Measurements from ENCODE around the gene ITPR2. TPM values are rescaled to one million over a fixed set of nuclear protein-coding genes. Genes with fewer than 3 reads are reported as not detected.
A peak's percentile ranks its signal among the peaks of the same experiment; 100 is the strongest.

ITPR2 gene
- total and polyA plus RNA-seq, 4 donors, result 11.7 to 93.3 (median 35.4) TPM

- 95% methylated on average over 2 of the region's 2 CpGs for WGBS
- H3K4me1 ChIP-seq (ENCODE audit: control insufficient read depth in 4 of 4, insufficient read depth in 4 of 4, low read length in 3 of 4), result no peaks in the 10 kb centered on the region
- H3K9me3 ChIP-seq (ENCODE audit: control insufficient read depth in 4 of 4, low read length in 3 of 4), result no peaks in the 10 kb centered on the region
- H3K9ac ChIP-seq (ENCODE audit: low read depth in 1 of 2, low read length in 2 of 2), result no peak overlapping the region
- TF ChIP-seq ATF3 (IDR thresholded peaks at IDR 0.05) (no peak), HNF4G (IDR thresholded peaks at IDR 0.05) (no peak)
- DNase-seq (ENCODE audit: low spot score), result no peak
- no peak overlapping the region for H3K4me3 ChIP-seq (ENCODE audit: low read depth in 1 of 3, low read length in 3 of 3)
- H3K27ac ChIP-seq (ENCODE audit: low read depth in 1 of 2, low read length in 2 of 2), result no peak overlapping the region
- peaks cover 0 to 15% (median 6%) of the 10 kb centered on the region in 4 donors for H3K36me3 ChIP-seq (ENCODE audit: control insufficient read depth in 4 of 4, insufficient read depth in 3 of 4, low read depth in 1 of 4, low read length in 3 of 4)
- no peaks in the 10 kb centered on the region for H3K27me3 ChIP-seq (ENCODE audit: control insufficient read depth in 4 of 4, insufficient read depth in 4 of 4, low read length in 3 of 4)
These were observed 190.6 kb downstream of the ITPR2 start for GRCh38 chr12:26642361-26642760.

DNA sequence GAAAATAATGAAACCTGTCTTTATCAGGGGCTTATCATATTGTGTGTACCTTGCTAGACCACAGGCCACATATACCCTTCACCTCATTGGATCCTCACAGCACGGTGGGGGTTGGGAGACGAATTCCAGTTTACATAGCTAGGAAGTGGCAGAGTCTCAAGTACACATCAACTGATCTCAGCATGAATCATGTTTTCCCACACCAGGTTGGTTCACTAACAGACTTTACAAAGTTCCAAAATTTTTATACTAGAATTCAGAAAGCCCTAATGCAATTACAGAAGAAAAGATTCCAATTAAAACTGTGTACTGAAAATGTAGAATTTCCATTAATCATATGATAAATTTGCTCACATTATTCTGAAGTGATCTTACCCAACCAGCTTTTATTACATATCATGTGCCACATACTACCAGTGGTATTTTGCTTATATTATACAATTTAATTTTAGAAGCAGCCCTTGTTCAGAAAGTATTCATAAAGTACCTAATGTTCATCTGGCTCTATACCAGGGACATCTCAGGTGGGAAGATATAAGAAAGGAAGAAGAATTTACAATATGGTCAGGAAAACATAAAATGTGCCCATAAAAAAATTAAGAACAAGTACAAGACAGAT lies 196.2 kb downstream of the ITPR2 start:
- Histone ChIP-seq H3K4me3 (ENCODE audit: low read depth in 1 of 3, low read length in 3 of 3) (no peak overlapping the region), H3K4me1 (ENCODE audit: control insufficient read depth in 4 of 4, insufficient read depth in 4 of 4, low read length in 3 of 4) (peaks cover 1 to 17% (median 2%) of the 10 kb centered on the region in 4 donors), H3K36me3 (ENCODE audit: control insufficient read depth in 4 of 4, insufficient read depth in 3 of 4, low read depth in 1 of 4, low read length in 3 of 4) (peaks cover 0 to 4% (median 3%) of the 10 kb centered on the region in 4 donors), H3K9me3 (ENCODE audit: control insufficient read depth in 4 of 4, low read length in 3 of 4) (no peaks in the 10 kb centered on the region), H3K27me3 (ENCODE audit: control insufficient read depth in 4 of 4, insufficient read depth in 4 of 4, low read length in 3 of 4) (no peaks in the 10 kb centered on the region), H3K27ac (ENCODE audit: low read depth in 1 of 2, low read length in 2 of 2) (peak overlapping the region in 1 of 2 donors; percentile 19), H3K9ac (ENCODE audit: low read depth in 1 of 2, low read length in 2 of 2) (no peak overlapping the region)
- WGBS, result 60% methylated on average over 2 of the region's 2 CpGs
- TF ChIP-seq HNF4A (conservative IDR thresholded peaks at IDR 0.05) (peak; percentile 25 to 63), JUND (IDR thresholded peaks at IDR 0.05) (peak; percentile 26 to 95), CTCF (IDR thresholded peaks at IDR 0.05; ENCODE audit: low read depth, low read length, missing input control) (no peak), SP1 (IDR thresholded peaks at IDR 0.05) (no peak), EGR1 (IDR thresholded peaks at IDR 0.05; ENCODE audit: low read depth in 2 of 2) (peak in 1 of 2 donors; percentile 51), FOXA2 (IDR thresholded peaks at IDR 0.05) (peak; percentile 48), ATF3 (IDR thresholded peaks at IDR 0.05) (peak; percentile 42), RXRA (IDR thresholded peaks at IDR 0.05) (peak in 1 of 2 donors; percentile 52)
- no peak for DNase-seq (ENCODE audit: low spot score)

DNA sequence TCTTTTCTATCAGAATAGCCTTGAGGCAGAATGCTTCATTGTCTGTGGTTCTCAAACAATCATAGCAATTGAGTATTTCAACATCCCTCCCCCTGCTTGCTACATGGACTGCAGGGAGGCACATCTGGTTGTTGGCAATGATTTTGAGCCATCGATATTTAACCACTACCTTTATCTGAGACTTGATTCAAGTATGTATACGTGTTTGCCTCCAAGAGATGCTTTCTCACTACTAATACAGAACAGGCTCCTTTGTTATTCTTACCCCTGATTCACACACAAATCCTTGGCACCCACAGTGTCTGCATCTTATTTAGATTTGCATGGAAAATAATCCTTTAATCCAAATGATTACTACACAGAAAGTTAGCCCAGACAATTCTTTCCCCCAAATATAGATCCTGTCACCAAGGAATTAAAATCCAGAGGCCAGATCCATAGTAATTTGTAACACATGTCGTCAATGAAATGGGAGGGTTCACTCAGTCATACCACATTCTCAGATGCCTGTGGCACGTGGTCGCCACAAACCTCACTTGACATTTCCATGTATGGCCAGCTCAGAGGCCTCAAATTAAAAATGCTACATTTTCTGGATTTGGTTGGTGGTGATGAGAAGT lies 199.3 kb downstream of the ITPR2 start:
- Histone ChIP-seq H3K4me3 (ENCODE audit: low read depth in 1 of 3, low read length in 3 of 3) (no peak overlapping the region), H3K27ac (ENCODE audit: low read depth in 1 of 2, low read length in 2 of 2) (no peak overlapping the region), H3K9me3 (ENCODE audit: control insufficient read depth in 4 of 4, low read length in 3 of 4) (no peaks in the 10 kb centered on the region), H3K27me3 (ENCODE audit: control insufficient read depth in 4 of 4, insufficient read depth in 4 of 4, low read length in 3 of 4) (no peaks in the 10 kb centered on the region), H3K36me3 (ENCODE audit: control insufficient read depth in 4 of 4, insufficient read depth in 3 of 4, low read depth in 1 of 4, low read length in 3 of 4) (peaks cover 3 to 7% (median 5%) of the 10 kb centered on the region in 4 donors), H3K9ac (ENCODE audit: low read depth in 1 of 2, low read length in 2 of 2) (no peak overlapping the region), H3K4me1 (ENCODE audit: control insufficient read depth in 4 of 4, insufficient read depth in 4 of 4, low read length in 3 of 4) (peaks cover 3 to 32% (median 19%) of the 10 kb centered on the region in 4 donors)
- WGBS, result 68% methylated on average over 5 of the region's 5 CpGs
- no peak for DNase-seq (ENCODE audit: low spot score)
- TF ChIP-seq, protein P1, sequence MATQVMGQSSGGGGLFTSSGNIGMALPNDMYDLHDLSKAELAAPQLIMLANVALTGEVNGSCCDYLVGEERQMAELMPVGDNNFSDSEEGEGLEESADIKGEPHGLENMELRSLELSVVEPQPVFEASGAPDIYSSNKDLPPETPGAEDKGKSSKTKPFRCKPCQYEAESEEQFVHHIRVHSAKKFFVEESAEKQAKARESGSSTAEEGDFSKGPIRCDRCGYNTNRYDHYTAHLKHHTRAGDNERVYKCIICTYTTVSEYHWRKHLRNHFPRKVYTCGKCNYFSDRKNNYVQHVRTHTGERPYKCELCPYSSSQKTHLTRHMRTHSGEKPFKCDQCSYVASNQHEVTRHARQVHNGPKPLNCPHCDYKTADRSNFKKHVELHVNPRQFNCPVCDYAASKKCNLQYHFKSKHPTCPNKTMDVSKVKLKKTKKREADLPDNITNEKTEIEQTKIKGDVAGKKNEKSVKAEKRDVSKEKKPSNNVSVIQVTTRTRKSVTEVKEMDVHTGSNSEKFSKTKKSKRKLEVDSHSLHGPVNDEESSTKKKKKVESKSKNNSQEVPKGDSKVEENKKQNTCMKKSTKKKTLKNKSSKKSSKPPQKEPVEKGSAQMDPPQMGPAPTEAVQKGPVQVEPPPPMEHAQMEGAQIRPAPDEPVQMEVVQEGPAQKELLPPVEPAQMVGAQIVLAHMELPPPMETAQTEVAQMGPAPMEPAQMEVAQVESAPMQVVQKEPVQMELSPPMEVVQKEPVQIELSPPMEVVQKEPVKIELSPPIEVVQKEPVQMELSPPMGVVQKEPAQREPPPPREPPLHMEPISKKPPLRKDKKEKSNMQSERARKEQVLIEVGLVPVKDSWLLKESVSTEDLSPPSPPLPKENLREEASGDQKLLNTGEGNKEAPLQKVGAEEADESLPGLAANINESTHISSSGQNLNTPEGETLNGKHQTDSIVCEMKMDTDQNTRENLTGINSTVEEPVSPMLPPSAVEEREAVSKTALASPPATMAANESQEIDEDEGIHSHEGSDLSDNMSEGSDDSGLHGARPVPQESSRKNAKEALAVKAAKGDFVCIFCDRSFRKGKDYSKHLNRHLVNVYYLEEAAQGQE (IDR thresholded peaks at IDR 0.05), result no peak
- TF ChIP-seq MAX (IDR thresholded peaks at IDR 0.05) (no peak), HNF4G (IDR thresholded peaks at IDR 0.05) (no peak), NR2F2 (IDR thresholded peaks at IDR 0.05) (no peak), RXRA (IDR thresholded peaks at IDR 0.05) (peak in 1 of 2 donors; percentile 37), GABPA (IDR thresholded peaks at IDR 0.05 in 1 of 2, conservative IDR thresholded peaks at IDR 0.05 in 1 of 2) (no peak), JUND (IDR thresholded peaks at IDR 0.05) (peak in 1 of 2 donors; percentile 18), SP1 (IDR thresholded peaks at IDR 0.05) (no peak), YY1 (IDR thresholded peaks at IDR 0.05) (no peak), FOXA2 (IDR thresholded peaks at IDR 0.05) (no peak), TAF1 (conservative IDR thresholded peaks at IDR 0.05) (no peak), HNF4A (conservative IDR thresholded peaks at IDR 0.05) (peak; percentile 28 to 33), EGR1 (IDR thresholded peaks at IDR 0.05; ENCODE audit: low read depth in 2 of 2) (no peak), ATF3 (IDR thresholded peaks at IDR 0.05) (no peak), CTCF (IDR thresholded peaks at IDR 0.05; ENCODE audit: low read depth, low read length, missing input control) (no peak), RAD21 (IDR thresholded peaks at IDR 0.05) (peak; percentile 6 to 30)
